ENCODE results near the gene SMYD4. TPM values are rescaled to one million over a fixed set of nuclear protein-coding genes. Genes with fewer than 3 reads are reported as not detected.

Gene SMYD4
- total and polyA plus RNA-seq, 9 of the 15 experiments (the other 6 are each of a cell fraction or from before 2014, with no cell fraction given), result 1.3 to 10.2 (median 6.7) TPM

GRCh38 chr17:1810450-1811103, 19.1 kb downstream of the SMYD4 start:
- CTCF ChIA-PET (ENCODE audit: low intra/inter-chr PET ratio), result no interaction called here

More at GRCh38 chr17:1810450-1811103, 19.1 kb downstream of the SMYD4 start:
- H3K4me1 ChIP-seq (replicated peaks in 1 of 2; ENCODE audit: control insufficient read depth in 2 of 2, insufficient read depth in 2 of 2, low read length in 2 of 2), result no peaks in the 10 kb centered on the region
- H3K27ac ChIP-seq (ENCODE audit: extremely low read depth, low read depth, low read length), result no peak overlapping the region
- H3K9me3 ChIP-seq (replicated peaks; ENCODE audit: control insufficient read depth, insufficient read depth, low read depth, low read length), result no peaks in the 10 kb centered on the region
- no peak for ATAC-seq
- H4K20me1 ChIP-seq (replicated peaks; ENCODE audit: control insufficient read depth, insufficient read depth, low read length), result no peaks in the 10 kb centered on the region
- no peak for DNase-seq (ENCODE audit: extremely low read depth in 1 of 4, low spot score in 3 of 4)
- H3K4me2 ChIP-seq (ENCODE audit: insufficient read depth, low read length), result no peak overlapping the region
- no peaks in the 10 kb centered on the region for H3K27me3 ChIP-seq (ENCODE audit: control insufficient read depth in 2 of 2, insufficient read depth in 2 of 2, low read length in 2 of 2)
- H3K9ac ChIP-seq (ENCODE audit: insufficient read depth in 1 of 2, low read depth in 2 of 2, low read length in 2 of 2), result peak overlapping the region in 1 of 2 experiments; percentile 35; a peak in 1 of 4 replicates
- in situ Hi-C loops (cut with MboI), result no loop called here
- no TSS peak for BruUV-seq (replicated peaks)
- no peak overlapping the region for H3K4me3 ChIP-seq
- no peak overlapping the region for H2AFZ ChIP-seq (ENCODE audit: low read depth, low read length)
- intact Hi-C loops (cut with micrococcal nuclease), result no loop called here
- POLR2A ChIA-PET, result no interaction called here
- no peaks in the 10 kb centered on the region for H3K79me2 ChIP-seq (ENCODE audit: control insufficient read depth, insufficient read depth, low read length)
- peaks cover 9% of the 10 kb centered on the region; the same call in 1 of the 3 replicates for H3K36me3 ChIP-seq (ENCODE audit: control insufficient read depth, insufficient read depth, low read length)
- no peak for FAIRE-seq
- TF ChIP-seq NCOA1 (IDR thresholded peaks at IDR 0.05; ENCODE audit: low read depth) (no peak), NEUROD1 (IDR thresholded peaks at IDR 0.05; ENCODE audit: borderline replicate concordance, low read depth, low read length, partially characterized antibody) (no peak), ZNF121 (CRISPR knock-in tag; conservative IDR thresholded peaks at IDR 0.05) (no peak), BRF1 (IDR thresholded peaks at IDR 0.05; ENCODE audit: borderline replicate concordance, extremely low read depth, insufficient read length) (no peak), TEAD2 (tag; IDR thresholded peaks at IDR 0.05) (no peak), RNF2 (IDR thresholded peaks at IDR 0.05) (no peak), TAF1 (IDR thresholded peaks at IDR 0.05; ENCODE audit: control insufficient read depth, extremely low read depth, insufficient read depth, low read length, severe bottlenecking) (no peak), ZNF407 (IDR thresholded peaks at IDR 0.05; ENCODE audit: low read depth) (no peak)
- 89% methylated on average over 18 of the region's 20 CpGs for WGBS (ENCODE audit: insufficient coverage, low coverage, missing lambda C conversion rate)
- no peaks in the 10 kb centered on the region for H3K9me1 ChIP-seq (ENCODE audit: control insufficient read depth, insufficient read depth, low read length)

Data from K562 (cell line).